ENCODE measurements around the gene SLC6A11.

DNA sequence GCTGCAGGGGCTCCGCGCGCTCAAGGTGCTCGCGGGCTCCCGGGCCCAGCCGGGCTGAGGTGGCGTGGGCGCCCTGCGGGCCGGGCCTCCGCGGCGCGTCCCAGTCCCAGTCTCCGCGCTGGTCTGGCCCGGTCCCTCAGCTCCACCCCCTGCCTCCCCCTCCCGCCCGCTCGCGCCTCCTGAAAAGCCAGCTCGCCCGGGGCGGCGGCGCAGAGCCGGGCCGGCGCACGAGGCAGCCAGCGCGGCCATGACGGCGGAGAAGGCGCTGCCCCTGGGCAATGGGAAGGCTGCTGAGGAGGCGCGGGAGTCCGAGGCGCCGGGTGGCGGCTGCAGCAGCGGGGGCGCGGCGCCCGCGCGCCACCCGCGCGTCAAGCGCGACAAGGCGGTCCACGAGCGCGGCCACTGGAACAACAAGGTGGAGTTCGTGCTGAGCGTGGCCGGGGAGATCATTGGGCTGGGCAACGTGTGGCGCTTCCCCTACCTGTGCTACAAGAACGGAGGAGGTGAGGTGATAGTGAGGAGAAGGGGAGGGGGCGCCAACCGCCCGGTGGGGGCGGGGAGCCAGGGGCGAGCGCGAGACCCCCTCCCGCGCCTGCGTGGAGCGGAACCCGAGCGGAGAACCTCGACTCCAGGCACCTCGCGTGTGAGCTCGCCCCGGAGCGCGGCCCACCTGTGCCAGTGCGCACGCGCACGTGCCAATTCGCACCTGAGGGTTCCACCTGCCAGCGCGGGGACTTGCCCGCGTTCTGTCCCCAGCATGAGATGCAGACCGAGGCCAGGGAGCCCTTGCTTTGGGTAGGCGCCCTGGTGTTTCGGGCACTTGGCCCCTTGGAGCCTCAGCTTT is at the start of gene SLC6A11:
- TF ChIP-seq, protein P1, sequence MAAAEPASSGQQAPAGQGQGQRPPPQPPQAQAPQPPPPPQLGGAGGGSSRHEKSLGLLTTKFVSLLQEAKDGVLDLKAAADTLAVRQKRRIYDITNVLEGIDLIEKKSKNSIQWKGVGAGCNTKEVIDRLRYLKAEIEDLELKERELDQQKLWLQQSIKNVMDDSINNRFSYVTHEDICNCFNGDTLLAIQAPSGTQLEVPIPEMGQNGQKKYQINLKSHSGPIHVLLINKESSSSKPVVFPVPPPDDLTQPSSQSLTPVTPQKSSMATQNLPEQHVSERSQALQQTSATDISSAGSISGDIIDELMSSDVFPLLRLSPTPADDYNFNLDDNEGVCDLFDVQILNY (CRISPR knock-in tag; conservative IDR thresholded peaks at IDR 0.05), result 0 out of 2 replicates have a peak, but pooled peaks have one; percentile 13
- no peak for TF ChIP-seq ZKSCAN8 (CRISPR knock-in tag; IDR thresholded peaks at IDR 0.05; ENCODE audit: borderline replicate concordance)
- no peak for TF ChIP-seq SMAD1 (CRISPR knock-in tag; IDR thresholded peaks at IDR 0.05; ENCODE audit: borderline replicate concordance, low read depth)
- 0 out of 2 replicates have a peak, but pooled peaks have one; percentile 28 for TF ChIP-seq SP2 (CRISPR knock-in tag; IDR thresholded peaks at IDR 0.05)
- TF ChIP-seq CTCF (CRISPR knock-in tag; IDR thresholded peaks at IDR 0.05), result no peak
- TF ChIP-seq ZC3H13 (CRISPR knock-in tag; IDR thresholded peaks at IDR 0.05), result 0 out of 2 replicates have a peak, but pooled peaks have one; percentile 38
- no peak for TF ChIP-seq ZNF629 (CRISPR knock-in tag; conservative IDR thresholded peaks at IDR 0.05)
- no peak for TF ChIP-seq ZNF333 (CRISPR knock-in tag; IDR thresholded peaks at IDR 0.05; ENCODE audit: borderline replicate concordance)
- peak; percentile 77; the same call in 1 of the 2 replicates for TF ChIP-seq BCL3 (CRISPR knock-in tag; IDR thresholded peaks at IDR 0.05)
- no peak for TF ChIP-seq EZH2 (conservative IDR thresholded peaks at IDR 0.05; ENCODE audit: low read depth, low read length)

Measured in HepG2 (cell line).